GM20000 (cell line): ENCODE results near the gene ACTA1.
"Not testable (repeated sequence)": the region's sequence is repeated elsewhere in the genome, so short reads cannot be mapped to it uniquely, and the experiment has no call there.

Source experiments
- DNase-seq: peaks from one replicate; pipeline ENCODE4 v3.0.0; 2012; ENCODE audit warnings: low spot score
- TF ChIP-seq, protein P1 (sequence below): IDR thresholded peaks from 2 replicates; pipeline ENCODE4 v1.5.1; 2012; ENCODE audit warnings: mild to moderate bottlenecking, control low read depth; ENCODE audit errors: extremely low read depth, missing control alignments

The ACTA1 gene

DNA sequence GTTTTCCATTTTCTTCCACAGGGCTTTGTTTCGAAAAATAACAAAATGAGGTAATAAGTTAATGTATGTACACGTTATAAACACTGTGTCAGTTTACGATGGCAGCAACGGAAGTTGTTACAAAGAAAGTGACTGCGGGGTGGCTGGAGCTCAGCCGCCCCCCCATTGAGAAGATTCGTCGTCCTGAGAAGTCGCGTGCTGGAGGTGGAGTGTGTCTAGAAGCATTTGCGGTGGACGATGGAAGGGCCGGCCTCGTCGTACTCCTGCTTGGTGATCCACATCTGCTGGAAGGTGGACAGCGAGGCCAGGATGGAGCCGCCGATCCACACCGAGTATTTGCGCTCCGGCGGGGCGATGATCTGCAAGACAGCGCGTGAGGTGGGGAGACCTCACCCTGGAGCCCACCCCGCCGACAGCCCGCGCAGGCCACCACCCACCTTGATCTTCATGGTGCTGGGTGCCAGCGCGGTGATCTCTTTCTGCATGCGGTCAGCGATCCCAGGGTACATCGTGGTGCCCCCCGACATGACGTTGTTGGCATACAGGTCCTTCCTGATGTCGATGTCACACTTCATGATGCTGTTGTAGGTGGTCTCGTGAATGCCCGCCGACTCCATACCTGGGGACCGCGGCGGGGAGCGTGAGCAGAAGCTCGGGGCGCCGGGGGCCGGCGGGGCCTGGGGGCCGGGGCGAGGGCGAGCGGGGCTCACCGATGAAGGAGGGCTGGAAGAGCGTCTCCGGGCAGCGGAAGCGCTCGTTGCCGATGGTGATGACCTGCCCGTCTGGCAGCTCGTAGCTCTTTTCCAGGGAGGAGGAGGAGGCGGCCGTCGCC lies 2.4 kb downstream of the ACTA1 start:
- peak; percentile 16 for DNase-seq

DNA sequence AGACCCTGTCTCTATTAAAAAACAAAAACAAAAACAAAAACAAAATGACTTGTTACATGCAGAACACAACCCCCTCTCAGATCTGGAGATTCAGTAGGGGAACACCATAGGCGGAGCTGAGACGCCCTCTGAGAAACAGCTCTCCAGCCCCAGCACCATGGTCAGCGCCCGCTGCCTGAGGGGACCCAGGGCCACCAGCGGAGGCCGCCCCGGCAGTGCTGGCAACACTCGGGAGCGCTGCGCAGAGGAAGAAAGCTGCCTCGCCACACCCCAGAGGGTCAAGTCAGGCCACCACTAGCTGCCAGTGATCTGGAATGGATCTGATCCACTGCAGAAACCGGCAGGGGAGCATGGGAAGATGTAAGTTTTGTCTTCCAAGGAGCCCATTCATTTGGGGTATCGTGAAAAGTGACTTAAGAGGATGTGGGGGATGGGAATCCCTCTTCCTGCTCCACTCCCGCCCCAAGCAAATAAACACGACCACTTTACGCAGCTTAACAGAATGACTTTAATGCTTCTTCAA lies 3.1 kb downstream of the ACTA1 start:
- TF ChIP-seq, protein P1, sequence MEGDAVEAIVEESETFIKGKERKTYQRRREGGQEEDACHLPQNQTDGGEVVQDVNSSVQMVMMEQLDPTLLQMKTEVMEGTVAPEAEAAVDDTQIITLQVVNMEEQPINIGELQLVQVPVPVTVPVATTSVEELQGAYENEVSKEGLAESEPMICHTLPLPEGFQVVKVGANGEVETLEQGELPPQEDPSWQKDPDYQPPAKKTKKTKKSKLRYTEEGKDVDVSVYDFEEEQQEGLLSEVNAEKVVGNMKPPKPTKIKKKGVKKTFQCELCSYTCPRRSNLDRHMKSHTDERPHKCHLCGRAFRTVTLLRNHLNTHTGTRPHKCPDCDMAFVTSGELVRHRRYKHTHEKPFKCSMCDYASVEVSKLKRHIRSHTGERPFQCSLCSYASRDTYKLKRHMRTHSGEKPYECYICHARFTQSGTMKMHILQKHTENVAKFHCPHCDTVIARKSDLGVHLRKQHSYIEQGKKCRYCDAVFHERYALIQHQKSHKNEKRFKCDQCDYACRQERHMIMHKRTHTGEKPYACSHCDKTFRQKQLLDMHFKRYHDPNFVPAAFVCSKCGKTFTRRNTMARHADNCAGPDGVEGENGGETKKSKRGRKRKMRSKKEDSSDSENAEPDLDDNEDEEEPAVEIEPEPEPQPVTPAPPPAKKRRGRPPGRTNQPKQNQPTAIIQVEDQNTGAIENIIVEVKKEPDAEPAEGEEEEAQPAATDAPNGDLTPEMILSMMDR: no peak

More for the DNA sequence above, 2.4 kb downstream of the ACTA1 start:
- TF ChIP-seq, protein P1: no peak

DNA sequence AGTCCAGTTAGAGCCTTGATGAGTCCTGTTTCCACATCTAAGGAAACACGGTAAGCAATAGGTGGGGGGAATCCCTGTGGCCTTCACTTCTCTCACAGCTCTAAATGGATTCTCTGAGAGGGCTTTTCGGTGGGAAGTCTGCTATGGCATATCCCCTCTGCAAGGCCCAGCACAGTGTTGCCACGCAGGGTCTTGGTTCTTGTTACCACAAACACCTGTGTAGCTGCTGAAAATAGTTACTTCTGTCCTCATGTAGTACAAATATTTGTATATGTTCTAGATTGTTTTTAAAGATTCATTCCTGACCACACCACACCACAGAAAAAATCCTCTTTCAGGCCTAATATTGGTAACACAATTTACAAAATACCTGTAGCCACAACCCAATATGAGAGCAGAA lies 5.6 kb downstream of the ACTA1 start:
- TF ChIP-seq, protein P1: no peak
- no peak for DNase-seq

More for the DNA sequence above, 3.1 kb downstream of the ACTA1 start:
- no peak for DNase-seq

DNA sequence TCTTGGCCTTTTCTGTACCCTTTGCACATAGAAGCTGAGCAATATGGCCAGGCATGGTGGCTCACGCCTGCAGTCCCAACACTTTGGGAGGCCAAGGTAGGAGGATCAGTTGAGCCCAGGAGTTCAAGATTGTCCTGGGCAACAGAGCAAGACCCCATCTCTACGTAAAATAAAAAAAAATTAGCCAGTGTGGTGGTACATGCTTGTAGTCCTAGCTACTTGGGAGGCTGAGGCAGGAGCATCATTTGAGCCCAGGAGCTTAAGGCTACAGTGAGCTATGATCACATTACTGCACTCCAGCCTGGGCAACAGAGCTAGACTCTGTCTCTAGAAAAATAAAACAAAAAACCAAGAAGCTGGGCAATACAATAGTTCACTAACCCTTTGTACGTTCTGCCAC lies 6.3 kb downstream of the ACTA1 start:
- DNase-seq: no peak
- TF ChIP-seq, protein P1: no peak

DNA sequence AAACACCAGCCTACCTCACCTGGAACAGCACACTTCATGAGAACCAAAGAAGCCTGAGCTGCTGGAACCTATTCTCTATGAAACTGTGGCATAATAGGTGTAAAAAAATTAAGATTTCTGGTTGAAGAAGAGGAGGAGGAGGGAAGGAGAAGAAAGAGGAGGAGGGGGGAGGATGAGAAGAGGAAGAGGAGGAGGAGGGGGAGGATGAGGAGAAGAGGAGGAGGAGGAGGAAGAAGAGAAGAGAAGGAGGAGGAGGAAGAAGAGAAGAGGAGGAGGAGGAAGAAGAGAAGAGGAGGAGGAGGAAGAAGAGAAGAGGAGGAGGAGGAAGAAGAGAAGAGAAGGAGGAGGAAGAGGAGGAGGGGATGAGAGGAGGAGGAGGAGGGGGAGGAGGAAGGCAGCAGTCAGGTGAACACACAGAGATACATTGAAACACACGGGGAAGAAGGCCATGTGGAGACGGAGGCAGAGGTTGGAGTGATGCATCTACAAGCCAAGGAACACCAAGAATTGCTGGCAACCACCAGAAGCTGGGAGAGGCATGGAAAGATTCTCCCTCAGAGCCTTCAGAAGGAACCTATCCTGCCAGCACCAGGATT lies 8.2 kb downstream of the ACTA1 start:
- DNase-seq: no peak
- TF ChIP-seq, protein P1: no peak

DNA sequence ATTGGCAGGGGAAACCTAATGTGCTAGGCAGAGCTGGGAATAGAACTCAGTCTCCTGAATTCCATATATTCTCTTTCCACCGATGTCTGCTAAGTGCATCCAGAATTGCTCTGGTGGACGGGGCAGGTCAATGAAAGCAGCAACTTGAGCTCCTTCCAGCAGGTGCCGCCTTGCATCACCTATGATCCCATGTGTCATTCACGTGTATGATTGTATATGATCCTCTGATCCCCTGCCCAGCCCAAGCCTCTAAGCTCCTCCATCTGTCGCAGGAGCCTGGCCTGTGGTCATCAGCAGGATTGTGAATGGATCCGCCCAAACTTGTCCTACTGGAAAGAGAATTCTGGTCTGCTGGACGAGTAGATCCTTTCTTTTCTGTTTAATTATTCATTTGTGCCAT lies 13.1 kb downstream of the ACTA1 start:
- no peak for DNase-seq
- TF ChIP-seq, protein P1: no peak

DNA sequence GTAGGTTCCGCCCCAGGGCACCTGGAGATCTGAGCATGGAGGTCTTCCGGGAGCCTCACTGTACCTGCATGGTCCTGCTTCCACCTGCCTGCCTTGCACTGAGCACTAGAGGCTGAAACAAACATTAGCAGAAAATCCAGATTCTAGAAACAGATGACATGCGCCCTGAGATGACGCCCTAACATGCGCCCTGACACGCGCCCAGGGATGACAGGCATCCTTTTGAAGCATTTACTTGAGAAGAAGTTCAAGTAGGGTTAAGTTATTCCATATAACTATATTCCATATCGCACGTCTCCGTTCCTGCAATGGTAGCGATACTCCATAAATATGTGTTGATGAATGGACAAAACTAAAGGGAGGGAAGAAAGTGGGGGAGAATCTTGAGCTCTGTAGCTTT lies 13.7 kb downstream of the ACTA1 start:
- TF ChIP-seq, protein P1: no peak
- no peak for DNase-seq

DNA sequence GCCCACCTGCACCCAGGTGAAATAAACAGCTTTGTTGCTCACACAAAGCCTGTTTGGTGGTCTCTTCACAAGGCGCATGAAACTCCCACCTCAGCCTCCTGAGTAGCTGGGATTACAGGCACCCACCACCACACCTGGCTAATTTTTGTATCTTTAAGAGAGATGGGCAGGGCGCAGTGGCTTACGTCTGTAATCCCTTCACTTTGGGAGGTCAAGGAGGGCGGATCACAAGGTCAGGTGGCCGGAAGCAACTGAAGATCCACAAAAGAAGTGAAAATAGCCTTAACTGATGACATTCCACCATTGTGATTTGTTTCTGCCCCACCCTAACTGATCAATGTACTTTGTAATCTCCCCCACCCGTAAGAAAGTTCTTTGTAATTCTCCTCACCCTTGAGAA lies 15.3 kb downstream of the ACTA1 start:
- not testable (repeated sequence) for DNase-seq

DNA sequence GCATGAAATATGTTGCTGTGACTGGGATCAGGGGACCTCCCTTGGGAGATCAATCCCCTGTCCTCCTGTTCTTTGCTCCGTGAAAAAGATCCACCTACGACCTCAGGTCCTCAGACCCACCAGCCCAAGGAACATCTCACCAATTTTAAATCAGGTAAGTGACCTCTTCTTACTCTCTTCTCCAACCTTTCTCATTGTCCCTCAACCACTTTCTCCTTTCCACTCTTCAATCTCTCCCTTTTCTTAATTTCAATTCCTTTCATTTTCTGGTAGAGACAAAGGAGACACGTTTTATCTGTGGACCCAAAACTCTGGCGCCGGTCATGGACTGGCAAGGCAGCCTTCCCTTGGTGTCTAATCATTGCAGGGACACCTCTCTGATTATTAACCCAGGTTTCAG lies 21.1 kb downstream of the ACTA1 start:
- DNase-seq: not testable (repeated sequence)
